Uterus (tissue), 4 donors: ENCODE measurements around the gene KREMEN2. TPM values are rescaled to one million over a fixed set of nuclear protein-coding genes. Genes with fewer than 3 reads are reported as not detected.

Source experiments
- DNase-seq, 2 donors: peaks; one replicate each; pipeline ENCODE4 v3.0.0-alpha.2; 2019 to 2020
- H3K27ac ChIP-seq, 2 donors: fragments of 200-600 bp; sonication (generic); 1 replicate in 1 of 2; 2 replicates in 1 of 2; pipeline ENCODE4 v1.5.1; 2016 to 2018
- H3K27me3 ChIP-seq, 2 donors: fragments of 200-600 bp; sonication (generic); one replicate each; pipeline ENCODE4 v1.5.1; 2018 to 2019; ENCODE audit warnings: control low read depth in 1 of 2
- H3K36me3 ChIP-seq, 2 donors: fragments of 200-600 bp; sonication (generic); one replicate each; pipeline ENCODE4 v1.5.1; 2019; ENCODE audit warnings: control low read depth in 1 of 2
- H3K4me1 ChIP-seq, 2 donors: fragments of 200-600 bp; sonication (generic); one replicate each; pipeline ENCODE4 v1.5.1; 2018 to 2019; ENCODE audit warnings: control low read depth in 1 of 2
- H3K4me3 ChIP-seq, 2 donors: fragments of 200-600 bp; sonication (generic); 1 replicate in 1 of 2; 2 replicates in 1 of 2; pipeline ENCODE4 v1.5.1; 2018 to 2019; ENCODE audit warnings: mild to moderate bottlenecking in 1 of 2
- H3K9me3 ChIP-seq, 2 donors: fragments of 200-600 bp; sonication (generic); one replicate each; pipeline ENCODE4 v1.5.1; 2019; ENCODE audit warnings: control low read depth in 1 of 2
- CTCF ChIP-seq, 4 experiments: fragments of 200-600 bp in 2 of 4; fragments of 450-650 bp in 2 of 4; sonication (generic) in 2 of 4; IDR thresholded peaks; one replicate each; pipeline ENCODE4 v1.5.1; 2016 to 2019; ENCODE audit warnings: antibody characterized with exemption in 4 of 4, mild to moderate bottlenecking in 2 of 4, moderate library complexity in 1 of 4
- POLR2A ChIP-seq, 2 donors: fragments of 450-650 bp; IDR thresholded peaks; one replicate each; pipeline ENCODE4 v1.6.1; 2016; ENCODE audit warnings: antibody characterized with exemption in 2 of 2, mild to moderate bottlenecking in 1 of 2, moderate library complexity in 1 of 2
- intact Hi-C: fragments of 100-400 bp; cut with DNase I; formaldehyde crosslinking; loops from one replicate; pipeline ENCODE4 v1.15.1; 2023; ENCODE audit warnings: low total_unique reads
- total RNA-seq, 4 donors: library from RNA; depleted of rRNA in 3 of 4; stranded (reverse); fragments of >200 nt in 3 of 4; gene quantifications; one replicate each; pipeline versions ENCODE4 v1.1.0 to v1.2.4, GENCODE V29; 2014 to 2023
- donor health status: DM: yes; HTN: yes; CAD: no.

KREMEN2 gene
- total RNA-seq, 4 donors from 2014 or later, result 0.41 TPM; not detected in 3

- intact Hi-C loops, result no loop called here
- no peaks in the 10 kb centered on the region for H3K4me1 ChIP-seq
These were observed 45.7 kb downstream of the KREMEN2 start for GRCh38 chr16:3009568-3010390.

GRCh38 chr16:3010510-3010909, 46.4 kb downstream of the KREMEN2 start:
- Histone ChIP-seq H3K27me3 (peaks cover 12 to 15% of the 10 kb centered on the region in 2 donors), H3K27ac (no peak overlapping the region), H3K4me3 (no peak overlapping the region), H3K36me3 (no peaks in the 10 kb centered on the region), H3K4me1 (no peaks in the 10 kb centered on the region), H3K9me3 (no peaks in the 10 kb centered on the region)
- intact Hi-C loops, result no loop called here
- no peak for DNase-seq
- no peak for TF ChIP-seq CTCF (IDR thresholded peaks at IDR 0.05)
- TF ChIP-seq POLR2A (IDR thresholded peaks at IDR 0.05), result no peak

More at GRCh38 chr16:3009568-3010390, 45.7 kb downstream of the KREMEN2 start:
- TF ChIP-seq CTCF (IDR thresholded peaks at IDR 0.05), result no peak
- no peak for TF ChIP-seq POLR2A (IDR thresholded peaks at IDR 0.05)
- Histone ChIP-seq H3K27me3 (peaks cover 12 to 15% of the 10 kb centered on the region in 2 donors), H3K4me3 (no peak overlapping the region), H3K27ac (no peak overlapping the region), H3K9me3 (no peaks in the 10 kb centered on the region), H3K36me3 (no peaks in the 10 kb centered on the region)
- no peak for DNase-seq

GRCh38 chr16:3012246-3012645, 48.2 kb downstream of the KREMEN2 start:
- TF ChIP-seq POLR2A (IDR thresholded peaks at IDR 0.05) (no peak), CTCF (IDR thresholded peaks at IDR 0.05) (no peak)
- Histone ChIP-seq H3K4me3 (no peak overlapping the region), H3K36me3 (no peaks in the 10 kb centered on the region), H3K9me3 (no peaks in the 10 kb centered on the region), H3K4me1 (no peaks in the 10 kb centered on the region), H3K27me3 (peaks cover 8 to 15% of the 10 kb centered on the region in 2 donors), H3K27ac (no peak overlapping the region)
- intact Hi-C loops, result no loop called here
- DNase-seq, result no peak

- no peaks in the 10 kb centered on the region for H3K4me1 ChIP-seq
- intact Hi-C loops, result no loop called here
- peaks cover 13 to 19% of the 10 kb centered on the region in 2 donors for H3K27me3 ChIP-seq
- TF ChIP-seq POLR2A (IDR thresholded peaks at IDR 0.05) (no peak), CTCF (IDR thresholded peaks at IDR 0.05) (no peak)
- no peak within 1 kb of the TSS for H3K27ac ChIP-seq
- no peak within 1 kb of the TSS for H3K4me3 ChIP-seq
- H3K36me3 ChIP-seq, result no peaks in the 10 kb centered on the region
- no peak for DNase-seq
- H3K9me3 ChIP-seq, result no peaks in the 10 kb centered on the region
These were observed 48.8 kb downstream of the KREMEN2 start, which contains the start of gene CLDN9 for GRCh38 chr16:3012828-3013420. Gene CLDN9, plus strand, starts transcription at chr16:3012923. Its CDS starts 440 bp downstream, at chr16:3013363.

DNA sequence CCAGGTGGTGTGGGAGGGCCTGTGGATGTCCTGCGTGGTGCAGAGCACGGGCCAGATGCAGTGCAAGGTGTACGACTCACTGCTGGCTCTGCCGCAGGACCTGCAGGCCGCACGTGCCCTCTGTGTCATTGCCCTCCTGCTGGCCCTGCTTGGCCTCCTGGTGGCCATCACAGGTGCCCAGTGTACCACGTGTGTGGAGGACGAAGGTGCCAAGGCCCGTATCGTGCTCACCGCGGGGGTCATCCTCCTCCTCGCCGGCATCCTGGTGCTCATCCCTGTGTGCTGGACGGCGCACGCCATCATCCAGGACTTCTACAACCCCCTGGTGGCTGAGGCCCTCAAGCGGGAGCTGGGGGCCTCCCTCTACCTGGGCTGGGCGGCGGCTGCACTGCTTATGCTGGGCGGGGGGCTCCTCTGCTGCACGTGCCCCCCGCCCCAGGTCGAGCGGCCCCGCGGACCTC, 49.4 kb downstream of the KREMEN2 start:
- H3K27ac ChIP-seq, result no peak overlapping the region
- TF ChIP-seq CTCF (IDR thresholded peaks at IDR 0.05) (no peak), POLR2A (IDR thresholded peaks at IDR 0.05) (no peak)
- intact Hi-C loops, result no loop called here
- DNase-seq, result no peak
- H3K36me3 ChIP-seq, result no peaks in the 10 kb centered on the region
- H3K4me1 ChIP-seq, result no peaks in the 10 kb centered on the region
- H3K9me3 ChIP-seq, result no peaks in the 10 kb centered on the region
- peaks cover 10 to 25% of the 10 kb centered on the region in 2 donors for H3K27me3 ChIP-seq
- no peak overlapping the region for H3K4me3 ChIP-seq
